Head of caudate nucleus (tissue), 42 donors: Measurements from ENCODE around the gene CCR5.
"Not testable (repeated sequence)": the region's sequence is repeated elsewhere in the genome, so short reads cannot be mapped to it uniquely, and the experiment has no call there.

Experiments used
- DNase-seq, 42 donors: peaks; one replicate each; pipeline versions ENCODE4 v3.0.0 to v3.0.0-alpha.2; 2020 to 2021; ENCODE audit warnings: mixed read lengths in 7 of 42
- intact Hi-C: fragments of 100-400 bp; cut with DNase I; formaldehyde crosslinking; loops from one replicate; pipeline ENCODE4 v1.15.0; 2022

Gene CCR5

GRCh38 chr3:46400846-46401245 lies 30.1 kb downstream of the CCR5 start:
- intact Hi-C loops, result no loop called here
- DNase-seq, result peak in 2 of 42 donors; percentile 5 to 20

GRCh38 chr3:46401579-46401978 lies 30.8 kb downstream of the CCR5 start:
- no peak for DNase-seq
- intact Hi-C loops, result no loop called here

GRCh38 chr3:46402902-46403301 lies 32.2 kb downstream of the CCR5 start:
- DNase-seq, intact Hi-C loops: not testable (repeated sequence)

- intact Hi-C loops, result no loop called here
- DNase-seq, result no peak
Observed at GRCh38 chr3:46405301-46406019, 34.7 kb downstream of the CCR5 start.

GRCh38 chr3:46406443-46406787 lies 35.7 kb downstream of the CCR5 start:
- intact Hi-C loops, result no loop called here
- DNase-seq, result peak in 1 of 42 donors; percentile 30

GRCh38 chr3:46406788-46407611 lies 36.3 kb downstream of the CCR5 start, which contains the start of the genes CCR5AS and CCRL2:
TSS of gene CCR5AS (minus strand) at chr3:46407066.
TSS of gene CCRL2 (plus strand) at chr3:46407259. CDS start at chr3:46408080, 821 bp downstream.
- intact Hi-C loops, result no loop called here
- peak in 21 of 42 donors; percentile 12 to 66 (median 35) for DNase-seq

GRCh38 chr3:46407970-46408369 lies 37.2 kb downstream of the CCR5 start:
- no peak for DNase-seq
- intact Hi-C loops, result no loop called here

GRCh38 chr3:46408853-46409252 lies 38.1 kb downstream of the CCR5 start:
- intact Hi-C loops, result no loop called here
- no peak for DNase-seq

- DNase-seq, result peak in 41 of 42 donors; percentile 26 to 91 (median 67)
- intact Hi-C loops, result no loop called here
Observed at GRCh38 chr3:46409739-46410489, 39.2 kb downstream of the CCR5 start.

- intact Hi-C loops, result no loop called here
Observed at GRCh38 chr3:46410669-46411068, 39.9 kb downstream of the CCR5 start.

GRCh38 chr3:46411271-46411670 lies 40.5 kb downstream of the CCR5 start:
- no peak for DNase-seq
- intact Hi-C loops, result no loop called here

More at GRCh38 chr3:46410669-46411068, 39.9 kb downstream of the CCR5 start:
- no peak for DNase-seq

GRCh38 chr3:46412786-46413298 lies 42.1 kb downstream of the CCR5 start:
- no peak for DNase-seq
- intact Hi-C loops, result no loop called here

- intact Hi-C loops, result no loop called here
- no peak for DNase-seq
Observed at GRCh38 chr3:46413951-46414350, 43.2 kb downstream of the CCR5 start.

GRCh38 chr3:46414739-46415138 lies 44.0 kb downstream of the CCR5 start:
- intact Hi-C loops, result no loop called here
- no peak for DNase-seq

- DNase-seq, result no peak
- intact Hi-C loops, result no loop called here
Observed at GRCh38 chr3:46416125-46416810, 45.5 kb downstream of the CCR5 start.

- no peak for DNase-seq
- intact Hi-C loops, result no loop called here
Observed at GRCh38 chr3:46416811-46417510, 46.2 kb downstream of the CCR5 start.

- DNase-seq, result no peak
- intact Hi-C loops, result no loop called here
Observed at GRCh38 chr3:46417841-46418611, 47.3 kb downstream of the CCR5 start.

- intact Hi-C loops, result no loop called here
- DNase-seq, result no peak
Observed at GRCh38 chr3:46419816-46420215, 49.1 kb downstream of the CCR5 start.
